NT2/D1 (cell line): ENCODE measurements around the gene NSF.

Experiments used
- DNase-seq: peaks from one replicate; pipeline ENCODE4 v3.0.0-alpha.2; 2011; ENCODE audit warnings: low read depth, low spot score
- H3K27me3 ChIP-seq: 2 replicates; pipeline ENCODE4 v1.6.0; 2011; ENCODE audit warnings: mild to moderate bottlenecking; ENCODE audit not compliant: insufficient read length, insufficient read depth
- H3K36me3 ChIP-seq: 2 replicates; pipeline ENCODE4 v1.6.1; 2011; ENCODE audit warnings: mild to moderate bottlenecking, low read length, mixed read lengths; ENCODE audit not compliant: insufficient read depth, insufficient read length
- H3K4me1 ChIP-seq: 2 replicates; pipeline ENCODE4 v1.5.1; 2011; ENCODE audit not compliant: insufficient read depth, insufficient read length
- H3K4me3 ChIP-seq: 2 replicates; pipeline ENCODE4 v1.5.1; 2011; ENCODE audit warnings: low read depth; ENCODE audit not compliant: insufficient read length
- H3K9ac ChIP-seq: 2 replicates; pipeline ENCODE4 v1.6.0; 2011; ENCODE audit warnings: low read depth; ENCODE audit not compliant: insufficient read length
- H3K9me3 ChIP-seq: 2 replicates; pipeline ENCODE4 v1.5.1; 2011; ENCODE audit warnings: mild to moderate bottlenecking, low read length; ENCODE audit not compliant: insufficient read depth
- SUZ12 ChIP-seq: IDR thresholded peaks from 2 replicates; pipeline ENCODE4 v1.6.1; 2011; ENCODE audit not compliant: insufficient read length, insufficient read depth; ENCODE audit errors: extremely low read depth
- YY1 ChIP-seq: IDR thresholded peaks from 2 replicates; pipeline ENCODE4 v1.6.1; 2011; ENCODE audit not compliant: insufficient read length, insufficient read depth
- ZNF274 ChIP-seq: IDR thresholded peaks from 2 replicates; pipeline ENCODE4 v1.6.1; 2011; ENCODE audit warnings: mild to moderate bottlenecking, low read depth, low read length

NSF gene

GRCh38 chr17:46741122-46741730, 150.8 kb downstream of the NSF start:
- Histone ChIP-seq H3K9me3 (no peaks in the 10 kb centered on the region), H3K36me3 (peaks cover 6% of the 10 kb centered on the region), H3K27me3 (no peaks in the 10 kb centered on the region), H3K4me3 (no peak overlapping the region), H3K4me1 (no peaks in the 10 kb centered on the region), H3K9ac (no peak overlapping the region)
- TF ChIP-seq YY1 (no peak), ZNF274 (no peak), SUZ12 (no peak)
- no peak for DNase-seq

- no peak for TF ChIP-seq SUZ12
- no peak for TF ChIP-seq YY1
- no peak for TF ChIP-seq ZNF274
- H3K9ac ChIP-seq = no peak overlapping the region
- no peak for DNase-seq
- no peaks in the 10 kb centered on the region for H3K27me3 ChIP-seq
- H3K4me3 ChIP-seq = no peak overlapping the region
- no peaks in the 10 kb centered on the region for H3K9me3 ChIP-seq
- H3K4me1 ChIP-seq = no peaks in the 10 kb centered on the region
- H3K36me3 ChIP-seq = peaks cover 6% of the 10 kb centered on the region
Measured at GRCh38 chr17:46742565-46743270, 152.2 kb downstream of the NSF start.

- no peak for DNase-seq
- Histone ChIP-seq H3K36me3 (peaks cover 6% of the 10 kb centered on the region), H3K4me1 (no peaks in the 10 kb centered on the region), H3K4me3 (no peak overlapping the region), H3K9ac (no peak overlapping the region), H3K27me3 (no peaks in the 10 kb centered on the region), H3K9me3 (no peaks in the 10 kb centered on the region)
- TF ChIP-seq SUZ12 (no peak), YY1 (no peak), ZNF274 (no peak)
Measured at GRCh38 chr17:46744441-46744840, 154.0 kb downstream of the NSF start.

- H3K4me1 ChIP-seq = no peaks in the 10 kb centered on the region
- no peaks in the 10 kb centered on the region for H3K9me3 ChIP-seq
- no peaks in the 10 kb centered on the region for H3K27me3 ChIP-seq
- TF ChIP-seq YY1 (no peak), SUZ12 (no peak)
- H3K9ac ChIP-seq = no peak overlapping the region
- H3K4me3 ChIP-seq = no peak overlapping the region
- H3K36me3 ChIP-seq = peaks cover 9% of the 10 kb centered on the region
- DNase-seq = no peak
Measured at GRCh38 chr17:46745376-46745775, 154.9 kb downstream of the NSF start.

- Histone ChIP-seq H3K36me3 (peaks cover 37% of the 10 kb centered on the region), H3K4me1 (no peaks in the 10 kb centered on the region), H3K4me3 (no peak overlapping the region), H3K27me3 (no peaks in the 10 kb centered on the region), H3K9me3 (no peaks in the 10 kb centered on the region), H3K9ac (no peak overlapping the region)
- TF ChIP-seq YY1 (no peak), ZNF274 (no peak), SUZ12 (no peak)
- DNase-seq = no peak
Measured at GRCh38 chr17:46751425-46751824, 161.0 kb downstream of the NSF start.

- no peaks in the 10 kb centered on the region for H3K4me1 ChIP-seq
- H3K9me3 ChIP-seq = no peaks in the 10 kb centered on the region
- H3K4me3 ChIP-seq = no peak overlapping the region
- peaks cover 46% of the 10 kb centered on the region for H3K36me3 ChIP-seq
- no peaks in the 10 kb centered on the region for H3K27me3 ChIP-seq
- TF ChIP-seq SUZ12 (no peak), ZNF274 (no peak), YY1 (no peak)
- DNase-seq = no peak
- no peak overlapping the region for H3K9ac ChIP-seq
Measured at GRCh38 chr17:46753776-46754175, 163.3 kb downstream of the NSF start.

GRCh38 chr17:46756081-46756735, 165.7 kb downstream of the NSF start:
- no peak overlapping the region for H3K4me3 ChIP-seq
- no peaks in the 10 kb centered on the region for H3K9me3 ChIP-seq
- peaks cover 47% of the 10 kb centered on the region for H3K36me3 ChIP-seq
- H3K4me1 ChIP-seq = no peaks in the 10 kb centered on the region
- TF ChIP-seq YY1 (no peak), SUZ12 (no peak), ZNF274 (no peak)
- H3K27me3 ChIP-seq = no peaks in the 10 kb centered on the region
- no peak overlapping the region for H3K9ac ChIP-seq
- DNase-seq = no peak
